GM23338 (cell line): ENCODE measurements around the gene KRT2. TPM values are rescaled to one million over a fixed set of nuclear protein-coding genes. Genes with fewer than 3 reads are reported as not detected.

Experiments
- ATAC-seq: fragments of 200-7000 bp; cut with Tn5 transposase; 3 replicates; pipeline ENCODE4 v1.9.1; 2020
- DNase-seq: peaks from one replicate; pipeline ENCODE4 v3.0.0-alpha.2; 2015; ENCODE audit warnings: low spot score
- H2AFZ ChIP-seq: fragments of 200-600 bp; sonication (generic); 2 replicates; pipeline ENCODE4 v1.8.0; 2016; ENCODE audit warnings: antibody characterized with exemption, mild to moderate bottlenecking, moderate library complexity
- H3F3A ChIP-seq: fragments of 200-600 bp; sonication (generic); replicated peaks from 2 replicates; pipeline ENCODE4 v1.8.0; 2017; ENCODE audit warnings: antibody characterized with exemption, mixed run types, low read depth
- H3K27ac ChIP-seq: fragments of 200-600 bp; sonication (generic); 2 replicates; pipeline ENCODE4 v1.6.1; 2016; ENCODE audit warnings: low read depth
- H3K27me3 ChIP-seq: fragments of 200-600 bp; sonication (generic); 2 replicates; pipeline ENCODE4 v1.8.0; 2016; ENCODE audit warnings: mild to moderate bottlenecking, mixed run types, moderate library complexity; ENCODE audit not compliant: insufficient read depth
- H3K36me3 ChIP-seq: fragments of 200-600 bp; sonication (generic); 2 replicates; pipeline ENCODE4 v1.8.0; 2016; ENCODE audit warnings: mild to moderate bottlenecking; ENCODE audit not compliant: insufficient read depth
- H3K4me1 ChIP-seq: fragments of 200-600 bp; sonication (generic); 2 replicates; pipeline ENCODE4 v1.8.0; 2016; ENCODE audit warnings: mild to moderate bottlenecking, moderate library complexity; ENCODE audit not compliant: insufficient read depth
- H3K4me2 ChIP-seq: fragments of 200-600 bp; sonication (generic); 2 replicates; pipeline ENCODE4 v1.7.1; 2017; ENCODE audit warnings: mixed run types
- H3K4me3 ChIP-seq: fragments of 200-600 bp; sonication (generic); 2 replicates; pipeline ENCODE4 v1.6.1; 2016; ENCODE audit warnings: mixed run types
- H3K79me2 ChIP-seq: fragments of 200-600 bp; sonication (generic); replicated peaks from 2 replicates; pipeline ENCODE4 v1.8.0; 2017; ENCODE audit warnings: mild to moderate bottlenecking; ENCODE audit not compliant: insufficient read depth
- H3K9me2 ChIP-seq: fragments of 200-600 bp; sonication (generic); 2 replicates; pipeline ENCODE4 v1.8.0; 2017; ENCODE audit not compliant: insufficient read depth
- H4K20me1 ChIP-seq: fragments of 200-600 bp; sonication (generic); replicated peaks from 2 replicates; pipeline ENCODE4 v1.8.0; 2017; ENCODE audit warnings: mild to moderate bottlenecking; ENCODE audit not compliant: insufficient read depth
- H3K27ac Mint-ChIP-seq: 2 replicates; pipeline ENCODE4 v1.8.0; 2020; ENCODE audit warnings: inconsistent platforms, mild to moderate bottlenecking, moderate library complexity, mixed read lengths
- H3K27me3 Mint-ChIP-seq: 3 replicates; pipeline ENCODE4 v1.8.0; 2022; ENCODE audit warnings: low read depth, mild to moderate bottlenecking, moderate library complexity, mixed read lengths, inconsistent platforms; ENCODE audit not compliant: insufficient read depth, poor library complexity
- H3K36me3 Mint-ChIP-seq: 3 replicates; pipeline ENCODE4 v1.8.0; 2021; ENCODE audit warnings: low read depth, mild to moderate bottlenecking, inconsistent platforms, moderate library complexity, mixed read lengths
- H3K4me1 Mint-ChIP-seq: 3 replicates; pipeline ENCODE4 v1.8.0; 2020; ENCODE audit warnings: mild to moderate bottlenecking, inconsistent platforms, mixed read lengths
- H3K4me3 Mint-ChIP-seq: 3 replicates; pipeline ENCODE4 v1.8.0; 2021; ENCODE audit warnings: moderate library complexity, mild to moderate bottlenecking, inconsistent platforms, mixed read lengths
- H3K9me3 Mint-ChIP-seq: 3 replicates; pipeline ENCODE4 v1.8.0; 2020; ENCODE audit warnings: moderate library complexity, mild to moderate bottlenecking, inconsistent platforms, mixed read lengths
- CREB1 ChIP-seq: fragments of 250-450 bp; sonication (Bioruptor Pico); IDR thresholded peaks from 2 replicates; pipeline ENCODE4 v1.5.0; 2020; ENCODE audit warnings: low read depth, mild to moderate bottlenecking, moderate library complexity
- ETS1 ChIP-seq: IDR thresholded peaks from 2 replicates; pipeline ENCODE4 v1.6.1; 2016; ENCODE audit warnings: antibody characterized with exemption
- EZH2phosphoT487 ChIP-seq: fragments of 200-600 bp; sonication (generic); IDR thresholded peaks from one replicate; pipeline ENCODE4 v1.8.1; 2018; ENCODE audit warnings: antibody characterized with exemption; ENCODE audit not compliant: unreplicated experiment
- JUNB ChIP-seq: IDR thresholded peaks from one replicate; pipeline ENCODE4 v1.6.1; 2016; ENCODE audit warnings: antibody characterized with exemption; ENCODE audit not compliant: unreplicated experiment
- NANOG ChIP-seq: IDR thresholded peaks from 2 replicates; pipeline ENCODE4 v1.6.1; 2016; ENCODE audit warnings: antibody characterized with exemption, borderline replicate concordance
- POLR2AphosphoS5 ChIP-seq: IDR thresholded peaks from 2 replicates; pipeline ENCODE4 v1.6.1; 2016; ENCODE audit warnings: antibody characterized with exemption, low read depth
- REST ChIP-seq: IDR thresholded peaks from one replicate; pipeline ENCODE4 v1.6.1; 2018; ENCODE audit warnings: antibody characterized with exemption; ENCODE audit not compliant: unreplicated experiment
- STAT1 ChIP-seq: IDR thresholded peaks from one replicate; pipeline ENCODE4 v1.6.1; 2016; ENCODE audit warnings: antibody characterized with exemption; ENCODE audit not compliant: unreplicated experiment
- ZNF114 ChIP-seq: fragments of 250-450 bp; sonication (Bioruptor Pico); IDR thresholded peaks from 2 replicates; pipeline ENCODE4 v1.5.0; 2020; ENCODE audit warnings: mild to moderate bottlenecking, moderate library complexity
- ZNF331 ChIP-seq: fragments of 250-450 bp; sonication (Bioruptor Pico); IDR thresholded peaks from 2 replicates; pipeline ENCODE4 v1.5.0; 2020; ENCODE audit warnings: low read depth, mild to moderate bottlenecking, moderate library complexity
- ZNF462 ChIP-seq: fragments of 250-450 bp; sonication (Bioruptor Pico); IDR thresholded peaks from 2 replicates; pipeline ENCODE4 v1.5.0; 2020; ENCODE audit warnings: mild to moderate bottlenecking, moderate library complexity
- polyA plus RNA-seq: library from polyadenylated mRNA; unstranded; fragments of >200 nt; fragmentation: Nextera tagmentation; extraction: Ambion mirVana; gene quantifications from 2 replicates; pipeline ENCODE4 v1.2.1, GENCODE V29; 2016
- total RNA-seq: library from RNA; depleted of rRNA; stranded (reverse); fragments of >200 nt; shearing (Covaris generic); gene quantifications from 2 replicates; pipeline ENCODE4 v1.2.3, GENCODE V29; 2014

KRT2 gene
- total and polyA plus RNA-seq, 2 experiments from 2014 or later: not detected

- Mint-ChIP-seq H3K4me3 (no peak overlapping the region), H3K27ac (no peak overlapping the region)
- H3K36me3 ChIP-seq: no peaks in the 10 kb centered on the region
Measured at GRCh38 chr12:52686063-52686462, 34.1 kb upstream of the KRT2 start.

More at GRCh38 chr12:52686063-52686462, 34.1 kb upstream of the KRT2 start:
- ATAC-seq (no peak), DNase-seq (no peak)
- Histone ChIP-seq H3K27me3 (peaks cover 16% of the 10 kb centered on the region), H3F3A (no peaks in the 10 kb centered on the region), H3K9me2 (no peaks in the 10 kb centered on the region), H3K4me3 (no peak overlapping the region), H4K20me1 (no peaks in the 10 kb centered on the region), H3K79me2 (no peaks in the 10 kb centered on the region), H3K4me2 (no peak overlapping the region), H3K4me1 (peaks cover 5% of the 10 kb centered on the region; the same call in 1 of the 2 replicates), H3K27ac (no peak overlapping the region), H2AFZ (no peak overlapping the region)
- Mint-ChIP-seq H3K27me3 (peaks cover 14% of the 10 kb centered on the region), H3K36me3 (no peaks in the 10 kb centered on the region), H3K4me1 (peaks cover 4% of the 10 kb centered on the region), H3K9me3 (no peaks in the 10 kb centered on the region)
- TF ChIP-seq ZNF331 (no peak), JUNB (no peak), POLR2AphosphoS5 (no peak), STAT1 (no peak), EZH2phosphoT487 (no peak), REST (no peak), NANOG (no peak), ZNF462 (CRISPR knock-in tag) (no peak), CREB1 (CRISPR knock-in tag) (no peak), ETS1 (no peak), ZNF114 (CRISPR knock-in tag) (no peak)
